NCI-H1930 (cell line): Measurements from ENCODE around the gene APBB3.

Experiments
- DNase-seq, 2 experiments: peaks; one replicate each; lab custom pipeline; 2025; lab: John Stamatoyannopoulos, UW

APBB3 gene

GRCh38 chr5:140553657-140554056, 10.7 kb downstream of the APBB3 start:
- no peak for DNase-seq

- DNase-seq = no peak
These were observed 12.5 kb downstream of the APBB3 start for GRCh38 chr5:140551872-140552271.

GRCh38 chr5:140550147-140551079, 14.0 kb downstream of the APBB3 start:
- no peak for DNase-seq

GRCh38 chr5:140549237-140550144, 14.9 kb downstream of the APBB3 start:
- no peak for DNase-seq

GRCh38 chr5:140548791-140549190, 15.6 kb downstream of the APBB3 start:
- DNase-seq = no peak

- DNase-seq = no peak
These were observed 16.1 kb downstream of the APBB3 start for GRCh38 chr5:140548300-140548688.

- no peak for DNase-seq
These were observed 16.7 kb downstream of the APBB3 start, which contains the start of gene EIF4EBP3 for GRCh38 chr5:140547508-140548299. EIF4EBP3 (plus strand) TSS chr5:140547662; CDS start chr5:140547738, 76 bp downstream.

- no peak for DNase-seq
These were observed 17.4 kb downstream of the APBB3 start for GRCh38 chr5:140546851-140547507.

- no peak for DNase-seq
These were observed 18.8 kb downstream of the APBB3 start for GRCh38 chr5:140545606-140546005.

GRCh38 chr5:140544986-140545385, 19.4 kb downstream of the APBB3 start:
- DNase-seq = no peak

GRCh38 chr5:140542972-140543371, 21.4 kb downstream of the APBB3 start:
- no peak for DNase-seq

GRCh38 chr5:140540227-140540626, 24.2 kb downstream of the APBB3 start:
- DNase-seq = no peak

GRCh38 chr5:140524003-140524402, 40.4 kb downstream of the APBB3 start:
- no peak for DNase-seq

- DNase-seq = no peak
These were observed 51.3 kb downstream of the APBB3 start for GRCh38 chr5:140513124-140513523.

- DNase-seq = no peak
These were observed 54.5 kb downstream of the APBB3 start for GRCh38 chr5:140509898-140510297.
